ENCODE measurements around the gene TBC1D22A. TPM values are rescaled to one million over a fixed set of nuclear protein-coding genes. Genes with fewer than 3 reads are reported as not detected.

Gene TBC1D22A
- polyA plus RNA-seq, 1 donor (not counting 4 experiments of a cell fraction or from before 2014, with no cell fraction given), result 20.9 TPM

DNA sequence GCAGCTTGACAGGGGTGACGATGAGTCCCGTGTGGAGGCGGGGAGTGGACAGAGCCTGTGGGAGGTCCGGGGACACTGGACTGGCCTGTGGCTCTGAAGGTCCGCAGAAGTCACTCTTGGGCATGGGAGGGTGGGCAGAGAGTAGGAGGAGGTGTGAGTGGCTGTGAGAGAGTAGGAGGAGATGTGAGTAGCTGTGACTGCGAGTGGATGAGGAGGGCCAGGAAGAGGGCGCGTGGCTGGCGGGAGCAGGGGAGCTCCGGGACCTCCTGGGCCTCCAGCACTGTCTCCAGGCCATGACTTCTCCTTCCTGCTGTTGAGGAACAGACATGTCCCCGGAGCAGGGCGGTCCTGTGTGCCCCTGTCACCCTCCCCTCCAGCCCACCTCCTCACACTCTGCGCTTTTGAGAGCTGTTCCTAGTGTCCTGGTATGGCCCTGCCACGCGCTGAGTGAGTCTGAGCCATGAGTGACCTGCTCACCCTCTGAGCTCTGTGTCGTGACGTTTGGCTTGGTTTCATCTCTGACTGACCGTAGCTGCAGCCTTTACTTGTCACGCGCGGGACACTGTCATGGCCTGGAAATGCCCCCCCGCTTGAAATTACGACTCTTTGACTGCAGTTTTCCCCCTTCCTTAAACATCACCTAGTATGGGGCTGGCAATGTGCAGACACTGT is 391.5 kb downstream of the TBC1D22A start:
- no peaks in the 10 kb centered on the region for H3K4me1 ChIP-seq (ENCODE audit: control insufficient read depth, extremely low read depth, insufficient read depth, low read length)
- no peak overlapping the region for H2AFZ ChIP-seq (ENCODE audit: control insufficient read depth, low read length)
- H3K27ac ChIP-seq (ENCODE audit: control insufficient read depth, insufficient read depth, low read length), result no peak overlapping the region
- H3K9me3 ChIP-seq (ENCODE audit: control insufficient read depth, low read depth, low read length), result no peaks in the 10 kb centered on the region
- no peak overlapping the region for H3K9ac ChIP-seq (ENCODE audit: control insufficient read depth, extremely low read depth, insufficient read depth, low read length)
- DNase-seq (ENCODE audit: low read depth, low spot score), result no peak
- no peaks in the 10 kb centered on the region for H3K9me1 ChIP-seq (ENCODE audit: control insufficient read depth, extremely low read depth, insufficient read depth, low read length)
- peaks cover 0 to 1% of the 10 kb centered on the region in 2 experiments for H3K36me3 ChIP-seq (ENCODE audit: control insufficient read depth in 2 of 2, extremely low read depth in 1 of 2, insufficient read depth in 2 of 2, low read length in 2 of 2)
- no peaks in the 10 kb centered on the region for H3K27me3 ChIP-seq (ENCODE audit: control insufficient read depth, extremely low read depth, insufficient read depth, low read length)
- TF ChIP-seq, protein P1, sequence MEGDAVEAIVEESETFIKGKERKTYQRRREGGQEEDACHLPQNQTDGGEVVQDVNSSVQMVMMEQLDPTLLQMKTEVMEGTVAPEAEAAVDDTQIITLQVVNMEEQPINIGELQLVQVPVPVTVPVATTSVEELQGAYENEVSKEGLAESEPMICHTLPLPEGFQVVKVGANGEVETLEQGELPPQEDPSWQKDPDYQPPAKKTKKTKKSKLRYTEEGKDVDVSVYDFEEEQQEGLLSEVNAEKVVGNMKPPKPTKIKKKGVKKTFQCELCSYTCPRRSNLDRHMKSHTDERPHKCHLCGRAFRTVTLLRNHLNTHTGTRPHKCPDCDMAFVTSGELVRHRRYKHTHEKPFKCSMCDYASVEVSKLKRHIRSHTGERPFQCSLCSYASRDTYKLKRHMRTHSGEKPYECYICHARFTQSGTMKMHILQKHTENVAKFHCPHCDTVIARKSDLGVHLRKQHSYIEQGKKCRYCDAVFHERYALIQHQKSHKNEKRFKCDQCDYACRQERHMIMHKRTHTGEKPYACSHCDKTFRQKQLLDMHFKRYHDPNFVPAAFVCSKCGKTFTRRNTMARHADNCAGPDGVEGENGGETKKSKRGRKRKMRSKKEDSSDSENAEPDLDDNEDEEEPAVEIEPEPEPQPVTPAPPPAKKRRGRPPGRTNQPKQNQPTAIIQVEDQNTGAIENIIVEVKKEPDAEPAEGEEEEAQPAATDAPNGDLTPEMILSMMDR (optimal IDR thresholded peaks at IDR 0.05 in 1 of 3, IDR thresholded peaks at IDR 0.05 in 1 of 3, conservative IDR thresholded peaks at IDR 0.05 in 1 of 3; ENCODE audit: extremely low read depth in 1 of 3, insufficient read depth in 2 of 3, low read length in 3 of 3), result no peak
- no peak for TF ChIP-seq EZH2 (IDR thresholded peaks at IDR 0.05; ENCODE audit: low read length)
- dilution Hi-C loops (cut with MboI; ENCODE audit: extremely low pct_ligation_motif_present, low sequenced_read_pairs), result no loop called here
- no peaks in the 10 kb centered on the region for H4K20me1 ChIP-seq (ENCODE audit: control insufficient read depth, extremely low read depth, insufficient read depth, low read length)
- no peak overlapping the region for H3K4me3 ChIP-seq (ENCODE audit: control insufficient read depth in 2 of 3, extremely low read depth in 1 of 3, insufficient read depth in 2 of 3, low read depth in 1 of 3, low read length in 3 of 3)
- no peaks in the 10 kb centered on the region for H3K79me2 ChIP-seq (ENCODE audit: control insufficient read depth, insufficient read depth, low read length)
- FAIRE-seq, result no peak
- H3K4me2 ChIP-seq (ENCODE audit: control insufficient read depth, extremely low read depth, insufficient read depth, low read depth, low read length), result no peak overlapping the region

DNA sequence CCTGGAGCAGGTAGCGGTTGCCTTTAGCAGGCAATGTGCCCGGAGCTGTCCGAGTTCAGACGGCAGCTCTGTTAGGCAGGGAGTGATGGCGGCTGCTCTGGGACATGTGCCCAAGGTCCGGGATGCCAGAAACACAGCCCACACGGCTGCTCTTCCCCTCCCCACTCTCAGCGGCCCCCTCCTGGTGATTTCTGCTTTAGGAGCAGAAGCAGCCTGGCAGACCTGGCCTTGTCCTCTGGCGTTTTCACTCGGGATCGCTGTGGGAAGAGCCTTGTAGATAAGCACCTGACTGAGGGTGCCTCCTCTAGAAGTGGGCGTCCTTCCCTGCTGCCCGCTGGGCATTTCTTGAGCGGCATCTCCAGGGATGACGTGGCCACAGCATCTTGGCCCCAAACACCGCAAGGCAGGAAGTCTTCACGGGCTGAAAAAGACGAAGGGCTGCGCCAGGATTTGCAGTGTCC is 392.2 kb downstream of the TBC1D22A start:
- H3K4me1 ChIP-seq (ENCODE audit: control insufficient read depth, extremely low read depth, insufficient read depth, low read length), result no peaks in the 10 kb centered on the region
- DNase-seq (ENCODE audit: low read depth, low spot score), result no peak
- no peak overlapping the region for H2AFZ ChIP-seq (ENCODE audit: control insufficient read depth, low read length)
- no peak overlapping the region for H3K4me2 ChIP-seq (ENCODE audit: control insufficient read depth, extremely low read depth, insufficient read depth, low read depth, low read length)
- no peak overlapping the region for H3K27ac ChIP-seq (ENCODE audit: control insufficient read depth, insufficient read depth, low read length)
- no peak for FAIRE-seq
- no peak for TF ChIP-seq EZH2 (IDR thresholded peaks at IDR 0.05; ENCODE audit: low read length)
- TF ChIP-seq, protein P1 (optimal IDR thresholded peaks at IDR 0.05 in 1 of 3, IDR thresholded peaks at IDR 0.05 in 1 of 3, conservative IDR thresholded peaks at IDR 0.05 in 1 of 3; ENCODE audit: extremely low read depth in 1 of 3, insufficient read depth in 2 of 3, low read length in 3 of 3), result no peak
- no peak overlapping the region for H3K4me3 ChIP-seq (ENCODE audit: control insufficient read depth in 2 of 3, extremely low read depth in 1 of 3, insufficient read depth in 2 of 3, low read depth in 1 of 3, low read length in 3 of 3)
- dilution Hi-C loops (cut with MboI; ENCODE audit: extremely low pct_ligation_motif_present, low sequenced_read_pairs), result no loop called here
- no peaks in the 10 kb centered on the region for H3K27me3 ChIP-seq (ENCODE audit: control insufficient read depth, extremely low read depth, insufficient read depth, low read length)
- H4K20me1 ChIP-seq (ENCODE audit: control insufficient read depth, extremely low read depth, insufficient read depth, low read length), result no peaks in the 10 kb centered on the region
- H3K9ac ChIP-seq (ENCODE audit: control insufficient read depth, extremely low read depth, insufficient read depth, low read length), result no peak overlapping the region
- H3K9me1 ChIP-seq (ENCODE audit: control insufficient read depth, extremely low read depth, insufficient read depth, low read length), result no peaks in the 10 kb centered on the region
- peaks cover 2 to 3% of the 10 kb centered on the region in 2 experiments for H3K36me3 ChIP-seq (ENCODE audit: control insufficient read depth in 2 of 2, extremely low read depth in 1 of 2, insufficient read depth in 2 of 2, low read length in 2 of 2)
- H3K79me2 ChIP-seq (ENCODE audit: control insufficient read depth, insufficient read depth, low read length), result no peaks in the 10 kb centered on the region
- no peaks in the 10 kb centered on the region for H3K9me3 ChIP-seq (ENCODE audit: control insufficient read depth, low read depth, low read length)

Data from keratinocyte (primary cell).